Mucosa of descending colon (tissue), 3 donors: ENCODE data around the gene HOXA9. TPM values are rescaled to one million over a fixed set of nuclear protein-coding genes. Genes with fewer than 3 reads are reported as not detected.

Experiments used
- ATAC-seq: fragments of 200-7000 bp; cut with Tn5 transposase; one replicate; pipeline ENCODE4 v1.9.1; 2020; ENCODE audit warnings: mild to moderate bottlenecking, moderate library complexity
- DNase-seq, 3 donors: peaks; one replicate each; pipeline ENCODE4 v3.0.0-alpha.2; 2020
- H3K36me3 ChIP-seq: fragments of 200-600 bp; one replicate; pipeline ENCODE4 v1.8.0; 2021; ENCODE audit warnings: low read depth, mild to moderate bottlenecking
- H3K4me1 ChIP-seq: fragments of 200-600 bp; one replicate; pipeline ENCODE4 v1.8.0; 2021; ENCODE audit warnings: low read depth, mild to moderate bottlenecking
- H3K4me3 ChIP-seq: fragments of 200-600 bp; one replicate; pipeline ENCODE4 v1.8.0; 2021; ENCODE audit warnings: mild to moderate bottlenecking
- H3K9me3 ChIP-seq: fragments of 200-600 bp; one replicate; pipeline ENCODE4 v1.8.0; 2021; ENCODE audit warnings: mild to moderate bottlenecking
- intact Hi-C, 2 donors: fragments of 100-400 bp; cut with DNase I in 1 of 2; cut with micrococcal nuclease in 1 of 2; formaldehyde crosslinking; loops; one replicate each; pipeline versions ENCODE4 v1.11.0 to v1.11.1; 2022; cut with DNase I, micrococcal nuclease
- total RNA-seq, 3 donors: library from RNA; stranded (reverse); fragmentation: NEBNext Ultra II Directional in 2 of 3; extraction: Animal tissue kit (Norgen Biotek cat#: 25700) in 2 of 3; gene quantifications; one replicate each; pipeline versions ENCODE4 v1.2.1 to v1.2.4, GENCODE V29; 2021 to 2023
- TF ChIP-seq, protein P1 (sequence below): fragments of 200-600 bp; IDR thresholded peaks from one replicate; pipeline ENCODE4 v1.8.0; 2022; ENCODE audit warnings: antibody characterized with exemption, mild to moderate bottlenecking
- donor health status: DM: no; HTN: no; CAD: no; lungs with moderate emphysema.
- donor health status: DM: no; HTN: no; CAD: no.
- donor health status: DM: no; HTN: yes; CAD: no.

HOXA9 gene
- total RNA-seq, 3 donors from 2014 or later = 22.0 to 27.9 (median 25.0) TPM

DNA sequence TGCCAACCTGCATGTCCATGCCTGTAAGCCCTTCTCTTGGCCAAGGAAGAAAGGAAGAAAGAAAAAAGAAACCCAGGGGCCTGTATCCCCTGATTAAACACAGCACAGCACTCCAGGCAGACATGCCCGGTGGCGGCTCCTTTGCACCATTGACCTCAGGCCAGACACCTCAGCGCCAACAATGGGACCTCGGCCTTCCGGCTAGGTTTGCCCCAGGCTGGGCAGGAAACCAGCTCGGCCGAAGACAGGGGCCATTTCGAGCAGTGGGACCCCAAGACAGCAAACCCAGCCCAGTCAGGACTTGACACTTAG lies 5.9 kb upstream of the HOXA9 start:
- H3K4me3 ChIP-seq = no peak overlapping the region
- no peaks in the 10 kb centered on the region for H3K9me3 ChIP-seq
- no peaks in the 10 kb centered on the region for H3K36me3 ChIP-seq
- intact Hi-C loops = no loop called here
- DNase-seq = peak in 2 of 3 donors; percentile 63 to 70
- ATAC-seq = no peak
- H3K4me1 ChIP-seq = peaks cover 11% of the 10 kb centered on the region
- TF ChIP-seq, protein P1, sequence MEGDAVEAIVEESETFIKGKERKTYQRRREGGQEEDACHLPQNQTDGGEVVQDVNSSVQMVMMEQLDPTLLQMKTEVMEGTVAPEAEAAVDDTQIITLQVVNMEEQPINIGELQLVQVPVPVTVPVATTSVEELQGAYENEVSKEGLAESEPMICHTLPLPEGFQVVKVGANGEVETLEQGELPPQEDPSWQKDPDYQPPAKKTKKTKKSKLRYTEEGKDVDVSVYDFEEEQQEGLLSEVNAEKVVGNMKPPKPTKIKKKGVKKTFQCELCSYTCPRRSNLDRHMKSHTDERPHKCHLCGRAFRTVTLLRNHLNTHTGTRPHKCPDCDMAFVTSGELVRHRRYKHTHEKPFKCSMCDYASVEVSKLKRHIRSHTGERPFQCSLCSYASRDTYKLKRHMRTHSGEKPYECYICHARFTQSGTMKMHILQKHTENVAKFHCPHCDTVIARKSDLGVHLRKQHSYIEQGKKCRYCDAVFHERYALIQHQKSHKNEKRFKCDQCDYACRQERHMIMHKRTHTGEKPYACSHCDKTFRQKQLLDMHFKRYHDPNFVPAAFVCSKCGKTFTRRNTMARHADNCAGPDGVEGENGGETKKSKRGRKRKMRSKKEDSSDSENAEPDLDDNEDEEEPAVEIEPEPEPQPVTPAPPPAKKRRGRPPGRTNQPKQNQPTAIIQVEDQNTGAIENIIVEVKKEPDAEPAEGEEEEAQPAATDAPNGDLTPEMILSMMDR = no peak

DNA sequence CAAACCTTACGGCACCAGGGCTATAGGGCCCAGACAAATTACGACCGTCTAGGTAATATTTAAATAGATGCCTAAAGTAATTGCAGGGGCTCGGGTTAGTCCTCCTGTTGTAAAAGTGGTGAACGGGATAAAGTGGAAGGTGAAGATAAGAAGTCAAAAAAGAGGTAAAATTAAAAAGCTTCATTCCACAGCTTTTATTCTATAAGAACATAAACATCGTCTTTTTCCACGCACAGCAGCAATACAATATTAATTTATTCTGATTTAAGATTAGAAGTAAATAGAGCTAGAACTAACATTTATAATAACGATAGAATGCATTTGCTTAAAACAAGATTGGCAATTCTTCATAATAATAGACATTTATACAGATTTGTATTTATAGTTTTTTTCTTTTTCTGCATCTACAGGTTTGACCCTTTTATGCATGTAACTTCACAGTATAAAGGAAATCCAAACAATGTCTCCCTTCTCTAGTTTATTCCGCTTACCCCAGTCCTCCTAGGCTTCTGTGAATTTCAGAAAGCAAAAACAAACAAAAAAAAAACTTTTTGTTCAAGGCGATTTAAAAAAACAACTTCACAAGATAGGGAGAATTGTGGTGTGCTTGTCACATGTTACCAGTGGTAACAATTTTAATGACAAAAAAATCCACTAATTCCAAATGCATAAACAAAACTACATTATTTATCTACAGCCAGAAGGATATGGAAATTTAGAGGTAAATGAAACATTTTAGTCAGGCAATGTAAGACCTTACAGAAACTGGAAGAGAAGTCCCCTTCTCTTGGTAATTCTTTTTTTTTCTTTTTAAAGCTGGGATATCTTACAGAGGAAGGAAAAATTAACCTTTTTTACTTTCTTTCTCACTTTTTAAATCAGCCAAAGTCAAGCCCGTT lies 5.3 kb upstream of the HOXA9 start:
- intact Hi-C loops = no loop called here
- TF ChIP-seq, protein P1 = no peak
- H3K9me3 ChIP-seq = no peaks in the 10 kb centered on the region
- peaks cover 11% of the 10 kb centered on the region for H3K4me1 ChIP-seq
- ATAC-seq (no peak), DNase-seq (no peak)
- no peaks in the 10 kb centered on the region for H3K36me3 ChIP-seq
- H3K4me3 ChIP-seq = peak overlapping the region; percentile 11

DNA sequence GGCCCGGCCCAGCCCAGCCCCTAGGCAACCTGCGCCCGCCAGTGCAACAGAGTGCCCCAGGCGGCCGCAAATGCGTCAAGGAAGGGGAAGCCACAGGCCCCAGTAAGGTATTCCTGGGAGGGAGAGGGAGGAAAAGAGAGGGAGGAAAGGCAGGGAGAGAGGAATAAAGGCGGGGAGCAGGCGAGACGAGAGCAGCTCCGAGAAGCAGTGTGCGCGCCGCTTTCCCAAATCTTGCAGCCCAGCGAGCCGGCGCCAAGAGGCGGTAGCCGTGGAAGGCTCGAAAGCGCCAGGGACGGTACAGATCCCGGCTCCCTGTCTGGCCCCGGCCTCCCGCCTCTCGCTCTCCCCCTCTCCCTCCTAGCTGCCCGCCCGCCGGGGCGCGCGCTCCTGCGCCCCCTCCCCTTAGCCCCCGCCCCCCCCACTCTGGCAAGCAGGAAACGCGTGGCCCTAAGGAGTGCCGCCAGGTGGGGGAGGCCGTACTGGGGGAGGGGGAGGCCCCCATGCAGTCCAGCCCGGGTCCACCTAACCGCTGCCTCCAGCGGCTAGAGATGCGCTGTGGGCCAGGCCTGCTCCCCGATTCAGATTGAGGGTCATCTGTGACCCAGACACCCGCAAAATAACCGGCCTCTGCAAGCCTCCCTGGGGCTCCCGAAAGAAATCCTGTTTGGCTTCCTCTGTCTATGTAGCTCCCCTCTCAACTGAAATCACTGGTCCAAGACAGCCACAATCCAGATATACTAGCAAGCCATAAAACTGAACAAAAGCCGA lies 4.5 kb upstream of the HOXA9 start:
- intact Hi-C loops = loop anchor here (5.0 to 10.0 kb wide), 2 partner anchors 1305 to 1313 kb away; no protein-coding TSS in a partner anchor
- Histone ChIP-seq H3K9me3 (no peaks in the 10 kb centered on the region), H3K4me1 (peaks cover 11% of the 10 kb centered on the region), H3K4me3 (peak overlapping the region; percentile 23), H3K36me3 (no peaks in the 10 kb centered on the region)
- DNase-seq (peak in 2 of 3 donors; percentile 55 to 71), ATAC-seq (peak; percentile 2)
- TF ChIP-seq, protein P1 = no peak

DNA sequence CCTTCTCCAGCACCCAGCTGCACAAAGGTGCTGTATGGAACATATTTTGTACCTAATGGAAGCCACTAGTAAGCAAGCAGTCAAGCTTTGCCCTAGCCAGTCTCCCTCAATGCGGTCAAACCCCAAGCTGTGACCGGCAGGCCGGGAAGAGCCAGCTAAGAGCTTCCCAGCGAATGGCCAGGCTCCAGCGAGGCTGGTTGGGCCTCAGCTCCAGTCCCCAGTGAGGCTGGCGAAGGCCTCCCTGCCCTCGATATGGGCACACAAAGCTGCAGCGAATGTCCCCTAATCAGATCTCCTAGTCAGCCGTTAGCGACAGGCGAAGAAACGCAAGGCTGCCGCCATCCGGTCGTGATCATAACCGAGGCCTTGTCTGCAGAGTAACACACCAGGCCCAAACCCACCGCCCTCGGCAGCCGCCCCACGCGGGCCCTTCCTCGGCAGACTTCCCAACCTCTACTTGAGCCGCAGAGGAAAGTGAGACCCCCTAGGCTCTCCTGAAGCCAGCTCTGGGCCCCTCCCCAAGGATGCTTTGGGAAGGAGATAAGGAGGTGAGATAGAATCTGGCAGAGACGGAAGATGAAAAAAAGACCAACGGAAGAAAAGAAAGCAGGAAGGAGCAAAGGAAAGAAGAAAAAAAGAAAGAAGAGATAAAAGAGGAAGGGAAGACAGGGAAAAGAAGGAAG lies 3.1 kb upstream of the HOXA9 start:
- Histone ChIP-seq H3K4me1 (peaks cover 11% of the 10 kb centered on the region), H3K36me3 (no peaks in the 10 kb centered on the region), H3K4me3 (peak overlapping the region; percentile 14), H3K9me3 (no peaks in the 10 kb centered on the region)
- TF ChIP-seq, protein P1 = no peak
- DNase-seq (peak; percentile 74 to 82 (median 81)), ATAC-seq (peak; percentile 26)
- intact Hi-C loops = loop anchor here (5.0 to 10.0 kb wide), 2 partner anchors 1304 to 1311 kb away; no protein-coding TSS in a partner anchor

GRCh38 chr7:27167916-27168264 lies 2.6 kb upstream of the HOXA9 start:
- no peaks in the 10 kb centered on the region for H3K36me3 ChIP-seq
- H3K4me1 ChIP-seq = peaks cover 13% of the 10 kb centered on the region
- DNase-seq = peak in 1 of 3 donors; percentile 22
- intact Hi-C loops = loop anchor here (5.0 to 10.0 kb wide), 2 partner anchors 1303 to 1311 kb away; no protein-coding TSS in a partner anchor
- no peak for ATAC-seq
- no peak overlapping the region for H3K4me3 ChIP-seq
- no peaks in the 10 kb centered on the region for H3K9me3 ChIP-seq
- TF ChIP-seq, protein P1 = no peak
